GM12878 (cell line): ENCODE results near the gene NASP. TPM values are rescaled to one million over a fixed set of nuclear protein-coding genes. Genes with fewer than 3 reads are reported as not detected.
A peak's percentile ranks its signal among the peaks of the same experiment; 100 is the strongest.

Experiments used
- ATAC-seq: fragments of 200-7000 bp; cut with Tn5 transposase; 3 replicates; pipeline ENCODE4 v1.9.1; 2020; ENCODE audit warnings: mild to moderate bottlenecking, moderate library complexity
- BruUV-seq: library from RNA; stranded (reverse); fragments of 400-500 nt; replicated peaks from 2 replicates; lab custom pipeline; 2021; lab: Mats Ljungman, UMichigan
- CTCF ChIA-PET: fragments of 300-600 bp; sonication (Branson Sonifier 250); formaldehyde crosslinking; extraction: SDS; loops from one replicate; lab custom pipeline; 2021; ENCODE audit warnings: inconsistent platforms; lab: Yijun Ruan, JAX
- POLR2A ChIA-PET: fragments of 350-600 bp; formaldehyde crosslinking; extraction: SDS; loops from one replicate; lab custom pipeline; 2021; ENCODE audit warnings: inconsistent platforms; lab: Charles Lee
- RAD21 ChIA-PET: fragments of 300-600 bp; sonication (Branson Sonifier 250); formaldehyde crosslinking; loops from one replicate; lab custom pipeline; 2023; ENCODE audit warnings: antibody characterized with exemption; ENCODE audit not compliant: unreplicated experiment; lab: Charles Lee
- SMC1A ChIA-PET: fragments of 300-600 bp; sonication (Branson Sonifier 250); formaldehyde crosslinking; loops from one replicate; lab custom pipeline; 2023; ENCODE audit not compliant: unreplicated experiment, uncharacterized antibody; lab: Charles Lee
- DNase-seq: peaks from one replicate; pipeline ENCODE4 v3.0.0-alpha.2; 2011; ENCODE audit warnings: low read depth, low spot score
- FAIRE-seq: peaks from 3 replicates; lab custom pipeline; 2011; peaks lifted over from hg19 to GRCh38; lab: Jason Lieb, UNC
- H2AFZ ChIP-seq: 2 replicates; pipeline ENCODE4 v1.6.0; 2011; ENCODE audit warnings: low read depth, low read length, control low read depth; ENCODE audit not compliant: control insufficient read depth
- H3K27ac ChIP-seq: 2 replicates; pipeline ENCODE4 v1.5.1; 2011; ENCODE audit warnings: control low read depth; ENCODE audit not compliant: control insufficient read depth, insufficient read depth
- H3K27me3 ChIP-seq, 2 experiments: replicated peaks in 1 of 2; 2 replicates each; pipeline versions ENCODE4 v1.6.0 to v1.6.1; 2011; ENCODE audit warnings: low read length in 1 of 2; ENCODE audit not compliant: control insufficient read depth in 2 of 2, insufficient read depth in 2 of 2
- H3K36me3 ChIP-seq, 2 experiments: 2 replicates each; pipeline ENCODE4 v1.5.1; 2011; ENCODE audit warnings: low read length in 1 of 2; ENCODE audit not compliant: control insufficient read depth in 2 of 2, insufficient read depth in 2 of 2
- H3K4me1 ChIP-seq: 2 replicates; pipeline ENCODE4 v1.6.1; 2011; ENCODE audit warnings: mild to moderate bottlenecking, low read length, moderate library complexity, mixed read lengths; ENCODE audit not compliant: control insufficient read depth, insufficient read depth
- H3K4me2 ChIP-seq: 2 replicates; pipeline ENCODE4 v1.6.0; 2011; ENCODE audit warnings: control low read depth; ENCODE audit not compliant: control insufficient read depth, insufficient read depth
- H3K4me3 ChIP-seq: fragments of 200-600 bp; sonication (generic); 2 replicates; pipeline ENCODE4 v1.5.1; 2016
- H3K79me2 ChIP-seq: 2 replicates; pipeline ENCODE4 v1.6.0; 2011; ENCODE audit warnings: low read length; ENCODE audit not compliant: control insufficient read depth, insufficient read depth
- H3K9ac ChIP-seq: 2 replicates; pipeline ENCODE4 v1.8.0; 2011; ENCODE audit warnings: low read length, control low read depth, mixed read lengths; ENCODE audit not compliant: control insufficient read depth, insufficient read depth
- H3K9me3 ChIP-seq: replicated peaks from 3 replicates; pipeline ENCODE4 v1.5.1; 2011; ENCODE audit warnings: mild to moderate bottlenecking, low read length; ENCODE audit not compliant: control insufficient read depth, insufficient read depth
- H4K20me1 ChIP-seq: 2 replicates; pipeline ENCODE4 v1.6.0; 2011; ENCODE audit not compliant: control insufficient read depth, insufficient read depth
- JUNB ChIP-seq: IDR thresholded peaks from 2 replicates; pipeline ENCODE4 v1.6.1; 2016; ENCODE audit warnings: antibody characterized with exemption, mild to moderate bottlenecking
- NBN ChIP-seq: fragments of 450-650 bp; IDR thresholded peaks from 2 replicates; pipeline ENCODE4 v1.6.1; 2016
- RAD21 ChIP-seq: IDR thresholded peaks from 2 replicates; pipeline ENCODE4 v1.6.1; 2011; ENCODE audit warnings: mild to moderate bottlenecking, low read depth, low read length, moderate library complexity; ENCODE audit not compliant: insufficient read depth
- SUZ12 ChIP-seq: fragments of 200-600 bp; sonication (generic); IDR thresholded peaks from one replicate; pipeline ENCODE4 v1.6.1; 2018; ENCODE audit warnings: antibody characterized with exemption, mild to moderate bottlenecking; ENCODE audit not compliant: unreplicated experiment
- ZNF384 ChIP-seq: IDR thresholded peaks from 2 replicates; pipeline ENCODE4 v1.6.1; 2012; ENCODE audit warnings: low read depth, mild to moderate bottlenecking, low read length, improper control_type of control experiment, borderline replicate concordance
- in situ Hi-C: fragments of 300-500 bp; cut with MboI; formaldehyde crosslinking; loops from 9 replicates; pipeline ENCODE4 v1.14.3; 2018; ENCODE audit warnings: mixed read lengths
- intact Hi-C: fragments of 100-400 bp; cut with micrococcal nuclease; formaldehyde crosslinking; loops from one replicate; pipeline ENCODE4 v1.14.2; 2022; ENCODE audit not compliant: unreplicated experiment
- polyA plus RNA-seq, 11 experiments: library from polyadenylated mRNA; depleted of rRNA in 4 of 11; unstranded in 6 of 11; stranded (reverse) in 5 of 11; fragments of >200 nt; fragmentation: Nextera tagmentation in 4 of 11; fragmentation: Illumina TruSeq in 1 of 11; extraction: Ambion mirVana in 4 of 11; extraction: Trizol in 1 of 11; gene quantifications; 1 replicate in 1 of 11; 2 replicates in 10 of 11; pipeline versions ENCODE4 v1.2.1 to v1.2.3, GENCODE V29; 2011 to 2016; ENCODE audit warnings: inconsistent platforms in 2 of 11, missing spikeins in 2 of 11, low read depth in 1 of 11
- total RNA-seq, 4 experiments: library from RNA; depleted of rRNA in 3 of 4; stranded (reverse); fragments of >200 nt in 3 of 4; fragmentation: Illumina TruSeq in 1 of 4; extraction: Trizol in 1 of 4; gene quantifications; 2 replicates each; pipeline versions ENCODE4 v1.2.1 to v1.2.3, GENCODE V29; 2013 to 2021
- TF ChIP-seq, protein P1 (sequence below), 3 experiments: IDR thresholded peaks in 2 of 3; conservative IDR thresholded peaks in 1 of 3; 2 replicates each; pipeline ENCODE4 v1.5.1; 2011; ENCODE audit warnings: low read depth in 3 of 3, low read length in 3 of 3, mild to moderate bottlenecking in 3 of 3, control low read depth in 2 of 3, moderate library complexity in 2 of 3, inconsistent platforms in 1 of 3, mixed read lengths in 1 of 3; ENCODE audit not compliant: control insufficient read depth in 2 of 3, insufficient read depth in 1 of 3; ENCODE audit errors: extremely low read depth in 1 of 3

NASP gene
- total and polyA plus RNA-seq, 10 of the 15 experiments (the other 5 are each of a cell fraction or from before 2014, with no cell fraction given) = 111 to 321 (median 205) TPM

DNA sequence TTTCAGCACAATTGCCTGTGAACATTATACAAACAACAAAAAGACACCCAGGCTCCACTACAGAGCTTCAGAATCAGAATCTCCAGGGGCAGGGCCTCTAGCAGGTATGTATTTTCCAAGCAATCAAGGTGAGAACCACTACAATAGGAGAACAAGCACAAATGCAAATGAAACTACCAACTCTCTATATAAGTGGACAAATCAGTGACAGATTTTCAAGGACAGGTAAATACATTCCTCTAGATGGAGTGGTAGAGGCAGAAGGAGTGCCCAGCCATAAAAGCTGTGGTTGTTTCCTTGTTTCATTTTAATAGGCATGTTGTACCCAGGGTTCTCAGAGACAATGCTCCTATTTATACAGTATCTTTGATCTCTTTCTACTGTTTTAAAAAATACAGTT, 60.1 kb downstream of the NASP start:
- intact Hi-C loops = no loop called here
- H3K4me3 ChIP-seq = no peak overlapping the region
- no peak overlapping the region for H3K4me2 ChIP-seq
- H3K9ac ChIP-seq = no peak overlapping the region
- POLR2A ChIA-PET = interaction anchor here (0.5 kb wide), 1 partner anchor 600 kb away, joined by 6 read pairs; no protein-coding TSS in a partner anchor
- ATAC-seq = peak; percentile 61
- no peak for TF ChIP-seq JUNB
- TF ChIP-seq RAD21 = 0 out of 2 replicates have a peak, but pooled peaks have one; percentile 11
- no peak for TF ChIP-seq SUZ12
- TF ChIP-seq NBN = no peak
- TF ChIP-seq, protein P1, sequence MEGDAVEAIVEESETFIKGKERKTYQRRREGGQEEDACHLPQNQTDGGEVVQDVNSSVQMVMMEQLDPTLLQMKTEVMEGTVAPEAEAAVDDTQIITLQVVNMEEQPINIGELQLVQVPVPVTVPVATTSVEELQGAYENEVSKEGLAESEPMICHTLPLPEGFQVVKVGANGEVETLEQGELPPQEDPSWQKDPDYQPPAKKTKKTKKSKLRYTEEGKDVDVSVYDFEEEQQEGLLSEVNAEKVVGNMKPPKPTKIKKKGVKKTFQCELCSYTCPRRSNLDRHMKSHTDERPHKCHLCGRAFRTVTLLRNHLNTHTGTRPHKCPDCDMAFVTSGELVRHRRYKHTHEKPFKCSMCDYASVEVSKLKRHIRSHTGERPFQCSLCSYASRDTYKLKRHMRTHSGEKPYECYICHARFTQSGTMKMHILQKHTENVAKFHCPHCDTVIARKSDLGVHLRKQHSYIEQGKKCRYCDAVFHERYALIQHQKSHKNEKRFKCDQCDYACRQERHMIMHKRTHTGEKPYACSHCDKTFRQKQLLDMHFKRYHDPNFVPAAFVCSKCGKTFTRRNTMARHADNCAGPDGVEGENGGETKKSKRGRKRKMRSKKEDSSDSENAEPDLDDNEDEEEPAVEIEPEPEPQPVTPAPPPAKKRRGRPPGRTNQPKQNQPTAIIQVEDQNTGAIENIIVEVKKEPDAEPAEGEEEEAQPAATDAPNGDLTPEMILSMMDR (IDR thresholded peaks at IDR 0.05 in 2 of 3, conservative IDR thresholded peaks at IDR 0.05 in 1 of 3; ENCODE audit: control insufficient read depth in 2 of 3, extremely low read depth in 1 of 3, insufficient read depth in 1 of 3, low read depth in 3 of 3, low read length in 3 of 3) = peak in 2 of 3 experiments; percentile 3 to 22; a peak in 1 of 6 replicates
- no peak for TF ChIP-seq ZNF384
- TF ChIP-seq, all 136 proteins: peak for 2
- Histone ChIP-seq H3K27me3 (no peaks in the 10 kb centered on the region), H3K9me3 (no peaks in the 10 kb centered on the region), H4K20me1 (no peaks in the 10 kb centered on the region), H3K79me2 (no peaks in the 10 kb centered on the region; the same call in 1 of the 2 replicates), H3K4me1 (no peaks in the 10 kb centered on the region), H3K36me3 (peaks cover 2 to 24% of the 10 kb centered on the region in 2 experiments), H3K27ac (no peak overlapping the region), H2AFZ (no peak overlapping the region)
- in situ Hi-C loops = no loop called here
- ChIA-PET CTCF (interaction anchor here (1.7 to 3.5 kb wide), 2 partner anchors 200 to 539 kb away, joined by 3 to 12 read pairs; no protein-coding TSS in a partner anchor), RAD21 (interaction anchor here (0.5 to 1.3 kb wide), 3 partner anchors 15 to 234 kb away, joined by 3 read pairs; no protein-coding TSS in a partner anchor), SMC1A (interaction anchor here (0.6 to 3.9 kb wide), 6 partner anchors 10 to 219 kb away, joined by 3 to 13 read pairs (median 3); no protein-coding TSS in a partner anchor)
- DNase-seq = no peak
- no TSS peak for BruUV-seq
- no peak for FAIRE-seq
